AG09319 (cell line): ENCODE measurements around the gene CUBN.

Experiments used
- DNase-seq: peaks from one replicate; pipeline ENCODE4 v3.0.0-alpha.2; 2010; ENCODE audit warnings: low read depth; ENCODE audit errors: extremely low read depth
- CTCF ChIP-seq: IDR thresholded peaks from 2 replicates; pipeline ENCODE4 v1.5.1; 2011; ENCODE audit warnings: low read depth, mild to moderate bottlenecking, inconsistent platforms, low read length, moderate library complexity

Gene CUBN

GRCh38 chr10:17073725-17074540 is 55.7 kb downstream of the CUBN start:
- TF ChIP-seq CTCF, result no peak

GRCh38 chr10:17068953-17069352 is 60.7 kb downstream of the CUBN start:
- TF ChIP-seq CTCF, result no peak
- DNase-seq, result no peak

More at GRCh38 chr10:17073725-17074540, 55.7 kb downstream of the CUBN start:
- DNase-seq, result no peak

GRCh38 chr10:17067376-17068264 is 62.0 kb downstream of the CUBN start:
- no peak for TF ChIP-seq CTCF
- no peak for DNase-seq

GRCh38 chr10:17066807-17067206 is 62.8 kb downstream of the CUBN start:
- no peak for TF ChIP-seq CTCF
- no peak for DNase-seq

- no peak for DNase-seq
- no peak for TF ChIP-seq CTCF
Measured at GRCh38 chr10:17066000-17066399, 63.6 kb downstream of the CUBN start.

- DNase-seq, result no peak
- no peak for TF ChIP-seq CTCF
Measured at GRCh38 chr10:17065273-17065672, 64.3 kb downstream of the CUBN start.

GRCh38 chr10:17064435-17064834 is 65.2 kb downstream of the CUBN start:
- no peak for DNase-seq
- no peak for TF ChIP-seq CTCF
